BLaER1 treated with 17β-estradiol and CSF1 and Interleukin-3, amounts not matched to agents 10 nM and 100 nM (cell line): Measurements from ENCODE around the gene KCTD13.
"Not testable (repeated sequence)": the region's sequence is repeated elsewhere in the genome, so short reads cannot be mapped to it uniquely, and the experiment has no call there.

ENCODE experiments used
- H3K27ac ChIP-seq, 11 experiments: shearing (Covaris generic); formaldehyde crosslinking; 2 replicates each; pipeline ENCODE4 v1.8.1; 2022
- H3K27me3 ChIP-seq, 11 experiments: shearing (Covaris generic); formaldehyde crosslinking; 2 replicates each; pipeline ENCODE4 v1.8.1; 2022
- H3K36me3 ChIP-seq, 11 experiments: shearing (Covaris generic); formaldehyde crosslinking; 2 replicates each; pipeline ENCODE4 v1.8.1; 2022
- H3K4me1 ChIP-seq, 10 experiments: shearing (Covaris generic); formaldehyde crosslinking; 2 replicates each; pipeline ENCODE4 v1.8.1; 2022
- H3K4me2 ChIP-seq, 11 experiments: shearing (Covaris generic); formaldehyde crosslinking; 2 replicates each; pipeline ENCODE4 v1.8.1; 2022
- H3K4me3 ChIP-seq, 10 experiments: shearing (Covaris generic); formaldehyde crosslinking; 2 replicates each; pipeline ENCODE4 v1.8.1; 2022
- H3K9ac ChIP-seq, 11 experiments: shearing (Covaris generic); formaldehyde crosslinking; 2 replicates each; pipeline ENCODE4 v1.8.1; 2022
- H3K9me3 ChIP-seq, 11 experiments: shearing (Covaris generic); formaldehyde crosslinking; replicated peaks in 1 of 11; 2 replicates each; pipeline ENCODE4 v1.8.1; 2022
- H4K20me1 ChIP-seq, 11 experiments: shearing (Covaris generic); formaldehyde crosslinking; 2 replicates each; pipeline ENCODE4 v1.8.1; 2022
- Cebpa-rat ChIP-seq, 11 experiments: shearing (Covaris generic); IDR thresholded peaks; 2 replicates each; pipeline ENCODE4 v1.8.1; 2022

The KCTD13 gene

GRCh38 chr16:29968205-29968604 lies 42.2 kb upstream of the KCTD13 start:
- Histone ChIP-seq H3K27ac (no peak overlapping the region), H3K4me2 (no peak overlapping the region), H3K9ac (0 out of 22 replicates have a peak overlapping the region, but pooled peaks of 1 of the 11 experiments have one; percentile 14), H3K4me3 (no peak overlapping the region), H3K4me1 (peaks cover under 1 to 27% (median 8%) of the 10 kb centered on the region in 10 experiments; a peak in 17 of 20 replicates), H3K27me3 (no peaks in the 10 kb centered on the region), H3K36me3 (peaks cover 33 to 88% (median 51%) of the 10 kb centered on the region in 11 experiments), H4K20me1 (no peaks in the 10 kb centered on the region), H3K9me3 (peaks cover 0 to 9% (median 5%) of the 10 kb centered on the region in 11 experiments; a peak in 10 of 22 replicates)
- TF ChIP-seq Cebpa-rat (IDR thresholded peaks at IDR 0.05): no peak

GRCh38 chr16:29963021-29963743 lies 37.2 kb upstream of the KCTD13 start:
- Histone ChIP-seq H4K20me1 (no peaks in the 10 kb centered on the region), H3K9ac (peak overlapping the region; percentile 76 to 86 (median 82); a peak in 21 of 22 replicates), H3K4me3 (peak overlapping the region; percentile 58 to 85 (median 72); a peak in 18 of 20 replicates), H3K9me3 (no peaks in the 10 kb centered on the region), H3K27ac (peak overlapping the region in 10 of 11 experiments; percentile 25 to 87 (median 79); a peak in 17 of 22 replicates), H3K27me3 (no peaks in the 10 kb centered on the region), H3K36me3 (peaks cover 4 to 49% (median 17%) of the 10 kb centered on the region in 11 experiments; a peak in 21 of 22 replicates), H3K4me1 (peaks cover 18 to 24% (median 21%) of the 10 kb centered on the region in 10 experiments), H3K4me2 (peak overlapping the region; percentile 79 to 100 (median 95))
- no peak for TF ChIP-seq Cebpa-rat (IDR thresholded peaks at IDR 0.05)

- Histone ChIP-seq H3K27me3 (no peaks in the 10 kb centered on the region), H4K20me1 (no peaks in the 10 kb centered on the region), H3K9ac (peak overlapping the region; percentile 76 to 86 (median 82)), H3K36me3 (peaks cover 0 to 42% (median 12%) of the 10 kb centered on the region in 11 experiments; a peak in 14 of 22 replicates), H3K4me3 (peak overlapping the region; percentile 58 to 85 (median 72)), H3K4me2 (peak overlapping the region; percentile 79 to 100 (median 95)), H3K9me3 (no peaks in the 10 kb centered on the region), H3K4me1 (peaks cover 18 to 24% (median 21%) of the 10 kb centered on the region in 10 experiments), H3K27ac (peak overlapping the region; percentile 58 to 87 (median 79); a peak in 21 of 22 replicates)
- TF ChIP-seq Cebpa-rat (IDR thresholded peaks at IDR 0.05): no peak
Measured at GRCh38 chr16:29962344-29962994, 36.4 kb upstream of the KCTD13 start.

GRCh38 chr16:29961479-29962343 lies 35.7 kb upstream of the KCTD13 start, which contains the start of gene TMEM219:
Gene TMEM219 (plus strand): TSS chr16:29962079. CDS start chr16:29963144, 1,065 bp downstream.
- Histone ChIP-seq H3K27ac (peak within 1 kb of the TSS; percentile 58 to 87 (median 79); a peak in 21 of 22 replicates), H3K4me3 (peak within 1 kb of the TSS; percentile 58 to 85 (median 72)), H3K9me3 (no peaks in the 10 kb centered on the region), H3K36me3 (peaks cover 0 to 34% (median 4%) of the 10 kb centered on the region in 11 experiments; a peak in 8 of 22 replicates), H3K4me2 (peak within 1 kb of the TSS; percentile 79 to 100 (median 95)), H3K4me1 (peaks cover 18 to 24% (median 21%) of the 10 kb centered on the region in 10 experiments), H3K9ac (peak within 1 kb of the TSS; percentile 76 to 86 (median 82)), H3K27me3 (no peaks in the 10 kb centered on the region), H4K20me1 (no peaks in the 10 kb centered on the region)
- TF ChIP-seq Cebpa-rat (IDR thresholded peaks at IDR 0.05): no peak

- H3K27ac ChIP-seq: peak overlapping the region in 9 of 11 experiments; percentile 74 to 87 (median 79); a peak in 15 of 22 replicates
- H3K27me3 ChIP-seq: no peaks in the 10 kb centered on the region
- H3K9ac ChIP-seq: peak overlapping the region; percentile 76 to 86 (median 82)
- H3K4me1 ChIP-seq: peaks cover 18 to 24% (median 21%) of the 10 kb centered on the region in 10 experiments
- peak overlapping the region; percentile 58 to 85 (median 72) for H3K4me3 ChIP-seq
- H3K4me2 ChIP-seq: peak overlapping the region; percentile 77 to 100 (median 95)
- H4K20me1 ChIP-seq: no peaks in the 10 kb centered on the region
- TF ChIP-seq Cebpa-rat (IDR thresholded peaks at IDR 0.05): no peak
- H3K9me3 ChIP-seq: no peaks in the 10 kb centered on the region
- H3K36me3 ChIP-seq: peaks cover 0 to 28% (median 3%) of the 10 kb centered on the region in 11 experiments; a peak in 7 of 22 replicates
Measured at GRCh38 chr16:29961127-29961478, 35.1 kb upstream of the KCTD13 start.

GRCh38 chr16:29959821-29960220 lies 33.8 kb upstream of the KCTD13 start:
- H3K27me3 ChIP-seq, H3K9me3 ChIP-seq, H3K9ac ChIP-seq, H3K4me3 ChIP-seq, H4K20me1 ChIP-seq, H3K4me2 ChIP-seq, H3K27ac ChIP-seq: not testable (repeated sequence)
- Histone ChIP-seq H3K36me3 (peaks cover 0 to 15% (median 0%) of the 10 kb centered on the region in 11 experiments; a peak in 4 of 22 replicates), H3K4me1 (peaks cover 15 to 22% (median 19%) of the 10 kb centered on the region in 10 experiments)

GRCh38 chr16:29959293-29959692 lies 33.3 kb upstream of the KCTD13 start:
- Histone ChIP-seq H3K9ac (no peak overlapping the region), H3K4me3 (no peak overlapping the region), H3K36me3 (peaks cover 0 to 10% (median 0%) of the 10 kb centered on the region in 11 experiments; a peak in 3 of 22 replicates), H3K27ac (no peak overlapping the region), H4K20me1 (no peaks in the 10 kb centered on the region), H3K4me1 (peaks cover 14 to 22% (median 19%) of the 10 kb centered on the region in 10 experiments), H3K9me3 (no peaks in the 10 kb centered on the region), H3K27me3 (no peaks in the 10 kb centered on the region), H3K4me2 (no peak overlapping the region)
- TF ChIP-seq Cebpa-rat (IDR thresholded peaks at IDR 0.05): no peak

- Histone ChIP-seq H4K20me1 (no peaks in the 10 kb centered on the region), H3K36me3 (peaks cover 0 to 5% (median 0%) of the 10 kb centered on the region in 11 experiments; a peak in 1 of 22 replicates), H3K4me1 (peaks cover 14 to 22% (median 19%) of the 10 kb centered on the region in 10 experiments), H3K9ac (no peak overlapping the region), H3K9me3 (no peaks in the 10 kb centered on the region), H3K4me3 (no peak overlapping the region), H3K27ac (no peak overlapping the region), H3K4me2 (no peak overlapping the region), H3K27me3 (no peaks in the 10 kb centered on the region)
- no peak for TF ChIP-seq Cebpa-rat (IDR thresholded peaks at IDR 0.05)
Measured at GRCh38 chr16:29958756-29959155, 32.7 kb upstream of the KCTD13 start.
